Measurements from ENCODE around the gene STK17A.
"Not testable (repeated sequence)": the region's sequence is repeated elsewhere in the genome, so short reads cannot be mapped to it uniquely, and the experiment has no call there.

GRCh38 chr7:43596426-43596825 lies 13.5 kb downstream of the STK17A start:
- TF ChIP-seq CTCF (conservative IDR thresholded peaks at IDR 0.05 in 1 of 2, IDR thresholded peaks at IDR 0.05 in 1 of 2; ENCODE audit: low read depth in 1 of 2, low read length in 2 of 2); EZH2 (IDR thresholded peaks at IDR 0.05; ENCODE audit: low read length, missing control alignments): not testable (repeated sequence)
